PFSK-1 (cell line): Measurements from ENCODE around the gene ELANE.

Source experiments
- POLR2AphosphoS5 ChIP-seq: IDR thresholded peaks from 2 replicates; pipeline ENCODE4 v1.6.1; 2012; ENCODE audit warnings: low read depth, mild to moderate bottlenecking, control low read depth, low read length, moderate library complexity
- TAF1 ChIP-seq: IDR thresholded peaks from 2 replicates; pipeline ENCODE4 v1.6.1; 2012; ENCODE audit warnings: low read length, control low read depth, borderline replicate concordance; ENCODE audit not compliant: insufficient read depth

- no peak for TF ChIP-seq TAF1
- peak; percentile 32; the same call in 1 of the 2 replicates for TF ChIP-seq POLR2AphosphoS5
Measured at GRCh38 chr19:806815-807421, 45.2 kb upstream of the ELANE start.
